GM10847 (cell line): Measurements from ENCODE around the gene CNBP.

Experiments used
- POLR2A ChIP-seq: IDR thresholded peaks from 2 replicates; pipeline ENCODE4 v1.6.1; 2011; ENCODE audit not compliant: insufficient read length; ENCODE audit errors: extremely low read depth

Gene CNBP

DNA sequence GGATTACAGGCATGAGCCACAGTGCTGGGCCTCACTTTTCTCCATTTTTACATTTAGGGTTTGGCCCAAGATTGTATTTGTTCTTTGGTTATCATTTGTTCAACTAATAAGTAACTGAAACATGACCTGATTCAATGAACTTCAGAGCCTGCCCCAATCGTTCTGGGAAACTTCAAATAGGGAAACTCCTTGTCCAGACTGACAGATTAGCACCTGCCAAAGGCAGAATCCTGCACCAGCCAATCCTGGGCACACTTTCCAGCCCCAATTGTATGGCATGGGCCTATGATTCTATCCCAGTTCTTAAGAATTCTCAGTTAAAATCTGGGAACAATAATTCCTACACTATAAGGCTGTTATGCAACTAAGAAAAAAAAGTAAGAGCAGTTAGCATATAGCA is 43.8 kb downstream of the CNBP start:
- no peak for TF ChIP-seq POLR2A

DNA sequence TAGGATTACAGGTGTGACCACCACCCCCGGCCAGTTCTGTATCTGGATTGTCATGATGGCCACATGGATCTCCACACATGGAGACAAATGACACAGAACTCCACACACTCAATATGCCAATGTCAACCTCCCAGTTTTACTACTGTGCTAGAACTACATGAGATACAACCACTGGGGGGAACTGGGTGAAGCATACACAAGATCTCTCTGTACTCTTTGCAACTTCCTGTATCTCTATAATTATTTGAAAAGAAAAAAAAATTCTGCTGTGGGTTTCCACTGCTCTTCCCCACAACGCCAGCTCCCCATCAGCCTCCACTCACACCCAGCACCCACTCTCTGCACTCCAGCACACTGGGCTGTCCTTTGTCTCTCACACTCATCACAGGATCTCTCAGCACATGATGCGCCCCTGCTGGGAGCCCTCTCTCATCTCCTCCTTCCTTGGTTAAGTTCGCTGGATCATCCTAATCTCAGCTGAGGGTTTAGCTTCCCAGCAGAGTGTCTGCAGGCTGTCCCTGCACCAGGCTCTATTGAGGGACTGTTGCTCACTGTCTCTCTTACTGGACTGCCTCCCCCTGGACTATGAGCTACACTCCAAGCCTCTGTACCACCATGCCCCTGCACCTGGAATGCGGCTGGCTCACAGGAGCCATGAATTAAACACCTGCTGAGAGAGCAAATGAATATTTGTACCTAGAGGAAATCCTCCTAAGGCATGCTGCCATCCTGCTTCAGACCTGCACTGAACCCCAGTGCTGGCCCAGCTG is 51.4 kb downstream of the CNBP start:
- TF ChIP-seq POLR2A: no peak

DNA sequence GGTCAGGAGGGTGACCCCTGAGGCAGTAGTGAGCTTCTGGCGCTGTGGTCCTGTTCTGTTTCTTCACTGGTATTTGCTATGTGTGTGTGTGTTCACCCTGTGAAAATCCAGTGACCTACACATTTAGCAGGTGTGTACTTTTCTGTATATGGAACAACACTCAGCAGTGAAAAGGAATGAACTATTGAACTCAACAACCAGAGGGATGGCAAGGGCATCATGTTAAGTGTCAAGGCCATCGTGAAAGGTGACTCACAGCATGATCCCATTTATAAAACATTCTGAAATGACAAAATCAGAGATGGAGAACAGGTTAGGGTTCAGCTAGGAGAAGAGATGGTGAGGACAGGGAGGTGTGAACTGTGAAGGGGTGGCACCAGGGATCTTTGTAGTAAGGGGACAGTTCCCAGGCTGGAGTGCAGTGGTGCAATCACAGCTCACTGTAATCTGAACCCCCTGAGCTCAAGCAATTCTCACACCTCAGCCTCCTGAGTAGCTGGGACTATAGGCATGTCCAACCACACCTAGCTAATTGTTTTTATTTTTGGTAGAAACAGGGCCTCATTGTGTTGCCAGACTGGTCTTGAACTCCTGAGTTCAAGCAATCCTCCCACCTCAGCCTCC is 52.1 kb downstream of the CNBP start:
- TF ChIP-seq POLR2A: no peak

DNA sequence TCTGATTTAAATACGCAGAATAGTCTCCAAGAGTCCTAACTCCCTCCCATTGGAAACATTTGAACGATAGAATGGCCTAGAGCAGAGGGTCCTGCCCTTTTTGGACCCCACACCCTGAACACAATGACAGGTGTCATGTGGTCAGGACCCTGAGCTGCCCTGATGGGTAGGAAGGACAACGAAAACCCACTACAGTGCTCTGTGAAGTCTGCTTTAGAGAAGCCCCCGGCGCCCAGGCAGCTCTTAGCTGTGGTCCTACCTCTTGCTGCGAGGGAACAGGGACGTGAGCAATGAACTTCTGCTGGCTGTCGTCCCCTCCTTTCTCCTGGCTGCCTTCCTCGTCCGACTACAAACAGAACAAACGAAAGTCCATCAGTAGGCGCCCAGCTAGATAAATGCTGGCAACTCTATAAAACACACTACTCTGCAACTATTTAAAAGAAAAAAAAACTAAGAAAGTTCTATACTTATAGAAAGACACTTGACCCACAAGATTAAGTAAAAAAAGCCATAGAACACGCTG is 53.3 kb downstream of the CNBP start:
- TF ChIP-seq POLR2A: no peak

DNA sequence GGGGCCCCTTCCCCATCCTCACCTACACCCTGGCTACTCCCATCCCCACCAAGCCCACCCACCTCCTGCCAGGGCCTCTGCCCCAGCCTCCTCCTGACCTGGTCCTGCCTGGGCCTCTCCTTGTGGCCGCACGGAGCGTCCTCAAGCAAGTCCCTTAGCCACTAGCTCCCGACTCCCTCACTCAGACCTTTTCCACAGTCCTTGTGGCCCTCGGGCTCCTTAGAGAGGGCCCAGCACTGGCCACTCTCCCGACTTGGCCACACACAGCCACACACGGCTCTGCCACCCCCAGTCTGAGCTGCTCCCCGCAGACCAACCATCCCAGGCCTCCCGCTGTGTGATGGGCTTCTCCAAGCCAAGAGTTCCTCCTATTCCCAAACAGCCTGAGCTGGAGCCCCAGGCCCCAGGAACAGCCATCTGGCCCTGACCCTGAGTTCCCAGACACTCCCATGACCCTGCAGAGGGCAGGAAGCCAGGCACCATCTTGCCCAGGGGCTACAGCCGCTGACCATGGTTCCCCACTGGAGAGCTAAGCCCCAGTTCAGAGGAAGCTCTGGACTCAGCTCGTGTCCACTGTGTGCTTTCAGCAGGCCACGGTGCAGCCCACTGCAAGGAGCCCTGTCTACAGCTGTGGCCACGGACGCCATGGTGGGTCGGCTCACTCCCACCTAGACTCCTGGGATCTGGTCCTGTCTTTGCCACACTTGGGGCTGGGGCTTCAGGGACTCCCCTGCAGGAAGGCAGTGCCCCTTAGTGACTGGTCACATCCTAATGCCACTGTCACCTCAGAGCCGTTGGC is 55.1 kb downstream of the CNBP start:
- TF ChIP-seq POLR2A: no peak

DNA sequence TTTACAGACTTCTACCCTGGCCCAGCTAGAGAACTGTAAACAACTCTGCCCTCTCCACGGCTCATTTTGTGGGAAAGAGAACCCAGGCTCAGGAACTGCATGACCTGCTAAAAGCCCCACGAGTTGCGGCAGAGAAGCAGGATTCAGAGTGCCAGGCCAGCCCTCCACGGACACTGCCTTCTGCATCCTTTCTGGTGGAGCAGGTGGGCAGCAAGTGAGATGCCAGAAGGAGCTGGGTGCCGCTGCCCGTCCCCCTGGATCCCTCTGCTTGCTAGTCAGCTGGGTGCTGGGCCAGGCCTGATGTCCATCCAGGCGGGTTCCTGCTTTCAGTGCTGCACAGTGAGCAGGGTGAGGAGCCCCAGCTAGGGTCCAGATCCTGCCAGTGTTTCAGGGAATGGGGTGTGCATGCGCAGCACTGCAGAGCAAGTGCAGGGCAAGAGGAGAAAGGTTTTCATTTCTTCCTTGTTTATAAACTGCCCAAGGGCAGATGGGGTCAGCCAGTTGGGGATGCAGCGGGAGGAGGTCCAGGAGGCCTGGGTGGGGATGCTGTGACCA is 56.9 kb downstream of the CNBP start:
- no peak for TF ChIP-seq POLR2A

DNA sequence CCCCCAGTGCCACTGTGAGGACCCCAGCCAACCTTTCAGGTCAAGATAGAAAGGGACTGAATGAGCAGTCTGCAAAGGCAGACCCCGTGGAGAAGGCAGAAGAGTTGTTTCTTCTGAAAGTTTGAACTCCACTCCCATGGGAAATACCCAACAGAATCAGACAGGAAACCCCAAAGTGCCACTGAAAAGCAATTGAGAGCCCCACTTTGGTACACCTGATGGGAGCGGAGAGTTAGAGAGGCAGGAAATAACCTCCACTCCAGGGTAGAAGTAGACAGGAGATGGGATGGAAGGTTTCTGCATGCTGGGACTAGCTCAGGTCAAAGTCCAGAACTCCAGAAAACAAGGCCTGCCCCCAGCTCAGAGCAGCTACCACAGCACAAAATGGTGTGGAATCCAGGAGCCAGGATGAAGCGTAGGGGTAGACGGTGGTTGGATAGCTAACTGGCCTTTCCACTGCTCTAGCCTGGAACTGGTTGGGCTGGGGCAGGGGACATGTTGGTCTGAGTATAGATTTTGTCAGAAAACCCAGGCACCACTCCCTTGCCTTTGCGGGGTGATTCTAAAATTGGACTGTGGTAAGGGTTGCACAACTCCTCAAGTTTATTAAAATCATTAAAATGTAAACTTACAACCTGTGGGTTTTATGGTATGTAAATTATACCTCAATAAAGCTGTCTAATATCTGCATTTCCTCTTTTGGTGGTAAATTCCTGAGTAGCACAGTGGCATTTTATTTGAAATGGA is 60.2 kb downstream of the CNBP start:
- TF ChIP-seq POLR2A: no peak

DNA sequence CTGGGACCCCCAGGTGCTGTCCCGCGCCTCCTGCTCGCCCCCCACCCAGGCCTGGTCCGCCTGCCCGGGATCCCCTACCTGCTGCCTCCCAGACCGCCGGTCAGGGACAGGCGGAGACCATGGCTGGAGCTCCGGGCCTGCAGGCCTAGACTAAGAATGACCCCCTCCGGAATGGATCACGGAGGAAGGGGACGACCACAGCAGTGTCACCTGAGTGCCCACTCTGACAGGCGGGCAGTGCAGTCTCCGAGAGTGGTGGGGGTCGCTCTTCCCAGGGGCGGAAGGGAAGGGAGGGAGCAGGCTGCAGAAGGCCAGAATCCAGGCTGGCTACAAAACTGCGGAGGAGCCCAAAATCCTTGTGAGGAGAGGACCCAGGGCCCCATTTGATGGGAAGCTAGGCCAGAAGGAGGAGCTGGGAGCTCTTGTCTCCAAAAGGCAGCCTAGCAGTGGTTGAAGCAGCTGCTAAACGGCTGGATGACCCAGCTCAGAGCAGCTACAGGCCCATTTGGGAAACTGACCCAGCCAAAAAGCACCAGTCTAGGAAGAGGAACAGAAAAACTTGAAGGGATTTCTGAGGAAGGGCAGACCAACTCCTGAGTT is 61.2 kb downstream of the CNBP start:
- TF ChIP-seq POLR2A: no peak

DNA sequence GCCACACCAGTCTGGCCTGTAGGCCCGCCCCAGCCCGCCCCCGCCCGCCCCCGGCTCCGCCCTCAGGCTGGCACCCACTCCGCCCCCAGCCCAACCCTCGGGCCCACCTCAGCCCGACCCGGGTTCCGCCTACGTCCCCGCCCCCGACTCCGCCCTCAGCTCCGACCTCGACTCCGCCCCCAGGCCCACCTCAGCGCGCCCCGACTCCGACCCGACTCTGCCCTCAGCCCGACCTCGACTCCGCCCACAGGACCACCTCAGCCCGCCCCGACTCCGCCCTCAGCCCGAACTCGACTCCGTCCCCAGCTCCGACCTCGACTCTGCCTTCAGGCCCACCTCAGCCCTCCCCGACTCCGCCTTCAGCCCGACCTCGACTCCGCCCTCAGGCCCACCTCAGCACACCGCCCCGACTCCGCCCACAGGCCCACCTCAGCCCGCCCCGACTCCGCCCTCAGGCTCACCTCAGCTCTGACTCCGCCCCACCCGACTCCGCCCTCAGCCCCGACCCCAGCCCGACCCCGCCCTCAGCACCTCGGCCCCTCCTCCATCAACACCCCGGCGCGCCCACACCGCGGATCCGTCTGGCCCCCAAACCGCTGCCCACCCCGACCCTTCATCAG is 61.8 kb downstream of the CNBP start, which contains the start of gene RAB43:
Gene RAB43, minus strand, starts transcription at position 13 of the 620 bp plus-strand sequence. CDS start 315 bp downstream, outside the sequence.
- no peak for TF ChIP-seq POLR2A

DNA sequence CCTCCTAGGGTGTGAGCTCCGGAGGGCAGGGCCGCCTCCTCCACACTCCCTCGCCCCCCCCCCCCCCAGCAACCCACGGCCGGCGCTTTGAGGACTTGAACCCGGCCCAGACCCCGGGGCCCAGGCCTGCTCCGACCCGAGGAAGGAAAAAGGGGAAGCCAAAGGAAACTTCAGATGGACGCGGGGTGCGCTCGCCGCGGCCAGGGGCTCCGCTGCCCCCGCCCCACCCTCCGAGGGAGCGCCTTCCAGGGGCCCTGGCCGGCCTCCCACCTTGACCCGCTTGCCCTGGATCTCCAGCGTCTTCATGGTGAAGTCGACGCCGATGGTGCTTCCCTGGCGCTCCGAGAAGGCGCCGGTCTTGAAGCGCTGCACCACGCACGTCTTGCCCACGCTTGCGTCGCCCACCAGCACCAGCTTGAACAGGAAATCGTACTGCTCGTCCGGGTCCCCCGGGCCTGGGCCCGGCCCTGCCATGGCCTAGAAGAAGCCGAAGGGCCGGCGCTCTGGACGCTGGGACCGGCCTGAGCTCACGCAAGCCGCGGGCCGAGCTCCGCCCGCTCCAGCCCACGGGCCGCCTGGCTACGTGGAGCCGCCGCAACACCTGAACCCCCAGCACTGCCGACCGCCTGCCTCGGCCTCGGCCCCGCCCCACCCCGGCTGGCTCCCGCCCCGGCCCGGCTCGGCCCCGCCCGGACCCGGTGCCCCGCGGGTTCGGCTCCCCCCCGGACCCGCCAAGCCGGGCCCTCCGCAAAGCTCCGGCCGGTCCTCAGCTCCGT is 62.5 kb downstream of the CNBP start:
- TF ChIP-seq POLR2A: peak; percentile 51

DNA sequence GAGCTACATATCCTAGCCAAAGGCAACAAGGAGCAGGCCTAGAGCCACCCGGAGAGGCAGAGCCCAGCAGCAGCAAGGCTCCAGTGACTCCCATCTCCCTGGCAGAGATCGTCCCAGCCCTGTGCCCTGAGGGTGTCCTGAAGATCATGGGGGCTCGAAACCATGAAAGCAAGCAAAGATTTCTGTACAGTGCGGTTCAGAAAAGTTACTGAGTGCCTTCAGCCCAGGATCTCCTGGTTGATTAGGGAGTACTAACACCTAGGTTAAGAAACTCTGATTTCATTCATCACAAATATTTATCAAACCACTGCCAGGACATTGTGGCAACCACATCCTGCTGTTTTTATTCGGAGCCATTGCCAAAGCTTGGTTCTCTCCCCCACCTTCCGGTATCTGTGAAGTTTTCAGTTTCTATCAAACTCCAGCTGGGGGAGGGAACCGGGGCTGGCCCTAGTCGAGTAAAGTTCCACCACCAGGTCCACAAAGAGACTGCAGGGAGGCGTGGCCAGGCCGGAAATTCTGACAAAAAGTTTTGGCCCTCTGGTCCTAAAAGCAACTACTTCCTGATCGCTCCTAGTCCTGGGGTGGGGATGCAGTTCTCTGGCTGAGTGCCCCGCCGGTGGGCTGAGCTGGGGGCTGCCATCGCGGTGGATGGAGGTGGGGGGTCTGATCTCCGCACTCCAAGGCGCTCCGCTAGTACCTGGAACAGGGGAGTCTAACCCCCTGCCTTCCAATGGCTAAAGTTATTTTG is 63.3 kb downstream of the CNBP start:
- peak; percentile 61 for TF ChIP-seq POLR2A

DNA sequence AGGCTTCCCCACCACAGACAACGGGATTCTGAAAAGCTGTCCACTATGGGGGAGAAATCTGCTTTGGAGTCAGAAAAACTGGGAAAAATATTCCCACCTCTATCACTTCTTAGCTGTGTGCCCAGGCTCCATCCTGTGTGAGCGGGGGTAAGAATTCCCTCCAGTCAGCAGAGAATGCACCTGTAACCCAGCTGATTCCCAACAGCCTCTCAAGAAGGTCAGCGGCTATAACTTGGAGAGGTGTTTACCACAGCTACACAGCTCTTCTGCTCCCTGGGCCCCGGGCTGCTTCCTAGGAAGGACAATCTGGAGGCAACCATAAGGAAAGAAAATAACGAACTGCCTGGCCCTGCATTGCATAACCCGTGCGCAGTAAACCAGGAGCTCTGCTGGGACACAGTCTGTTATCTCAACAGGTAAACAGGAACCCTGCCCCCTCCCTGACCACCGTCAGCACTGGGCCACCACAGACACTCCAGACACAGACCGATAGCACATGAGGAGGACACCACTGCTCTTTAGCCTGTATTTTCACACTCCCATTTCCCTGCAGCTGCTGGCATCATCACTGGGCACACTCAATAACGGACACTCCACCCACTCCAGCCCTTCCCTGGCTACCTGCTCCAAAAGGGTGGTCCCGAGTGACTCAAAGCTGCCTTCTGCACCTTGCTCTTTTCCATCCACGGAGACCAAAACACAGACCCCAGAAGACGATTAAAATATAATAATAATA is 64.2 kb downstream of the CNBP start:
- no peak for TF ChIP-seq POLR2A

DNA sequence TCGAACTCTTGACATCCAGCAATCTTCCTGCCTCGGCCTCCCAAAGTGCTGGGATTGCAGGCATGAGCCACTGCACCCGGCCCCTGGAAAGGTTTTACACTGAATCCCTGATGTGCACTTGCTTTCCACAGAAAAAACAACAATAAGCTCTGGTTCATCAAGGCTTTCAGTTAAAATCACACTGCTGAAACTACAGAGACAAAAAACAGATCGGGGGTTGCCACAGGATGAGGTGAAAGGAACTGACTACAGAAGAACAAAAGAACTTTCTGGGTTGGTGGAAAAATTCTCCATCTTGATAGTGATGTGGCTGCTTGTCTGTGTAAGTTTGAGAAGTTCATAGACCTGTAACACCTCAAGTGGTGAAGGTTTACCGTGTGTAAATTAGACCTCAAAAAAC is 65.0 kb downstream of the CNBP start:
- no peak for TF ChIP-seq POLR2A
